ENCODE measurements around the gene ABI1. TPM values are rescaled to one million over a fixed set of nuclear protein-coding genes. Genes with fewer than 3 reads are reported as not detected.

Gene ABI1
- total and polyA plus RNA-seq, 2 of the 13 experiments (the other 11 are each of a cell fraction or from before 2014, with no cell fraction given) = 20.9 to 22.9 TPM

DNA sequence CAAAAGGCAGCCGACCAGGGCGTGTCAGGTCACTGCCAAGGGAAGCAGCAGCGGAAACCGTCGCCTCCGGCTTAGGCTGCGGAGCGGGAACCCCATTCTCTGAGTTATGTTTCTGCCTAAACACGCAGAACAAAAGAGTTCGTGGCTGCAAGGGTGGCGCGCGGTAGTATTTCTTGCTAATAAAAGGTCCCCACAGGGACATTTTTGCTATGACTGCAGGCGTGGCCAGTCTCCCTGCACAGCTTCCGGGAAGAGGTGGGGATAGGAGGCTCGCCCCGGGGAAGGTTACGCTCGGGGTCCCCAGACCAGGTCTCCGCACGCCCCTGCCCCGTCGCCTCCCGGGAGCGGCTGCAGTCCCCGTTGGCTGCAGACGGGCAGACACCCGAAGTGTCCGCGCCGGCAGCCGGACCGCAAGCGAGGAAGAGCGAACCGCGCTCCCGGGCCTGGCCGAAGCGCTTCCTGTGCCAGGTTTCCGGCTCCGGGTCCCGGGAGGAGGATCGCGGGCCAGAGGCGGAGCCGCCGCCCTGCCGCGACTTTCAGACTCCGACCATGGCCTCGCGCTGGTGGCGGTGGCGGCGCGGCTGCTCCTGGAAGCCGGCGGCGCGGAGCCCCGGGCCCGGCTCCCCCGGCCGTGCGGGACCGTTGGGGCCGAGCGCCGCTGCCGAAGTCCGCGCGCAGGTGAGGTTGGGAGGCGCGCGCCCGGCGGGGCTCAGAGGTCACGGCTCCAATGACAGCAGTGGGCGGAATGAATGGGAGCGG is 163.4 kb downstream of the ABI1 start, which contains the start of gene PDSS1 (continued):
- TF ChIP-seq, protein P1, sequence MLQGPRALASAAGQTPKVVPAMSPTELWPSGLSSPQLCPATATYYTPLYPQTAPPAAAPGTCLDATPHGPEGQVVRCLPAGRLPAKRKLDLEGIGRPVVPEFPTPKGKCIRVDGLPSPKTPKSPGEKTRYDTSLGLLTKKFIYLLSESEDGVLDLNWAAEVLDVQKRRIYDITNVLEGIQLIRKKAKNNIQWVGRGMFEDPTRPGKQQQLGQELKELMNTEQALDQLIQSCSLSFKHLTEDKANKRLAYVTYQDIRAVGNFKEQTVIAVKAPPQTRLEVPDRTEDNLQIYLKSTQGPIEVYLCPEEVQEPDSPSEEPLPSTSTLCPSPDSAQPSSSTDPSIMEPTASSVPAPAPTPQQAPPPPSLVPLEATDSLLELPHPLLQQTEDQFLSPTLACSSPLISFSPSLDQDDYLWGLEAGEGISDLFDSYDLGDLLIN (CRISPR knock-in tag; IDR thresholded peaks at IDR 0.05; ENCODE audit: borderline replicate concordance) = no peak
- TF ChIP-seq ZNF235 (CRISPR knock-in tag; IDR thresholded peaks at IDR 0.05; ENCODE audit: borderline replicate concordance) (no peak), YEATS2 (CRISPR knock-in tag; IDR thresholded peaks at IDR 0.05; ENCODE audit: borderline replicate concordance) (peak; percentile 84), KLF15 (CRISPR knock-in tag; IDR thresholded peaks at IDR 0.05; ENCODE audit: borderline replicate concordance) (no peak), ONECUT2 (CRISPR knock-in tag; IDR thresholded peaks at IDR 0.05) (no peak), BHLHE40 (IDR thresholded peaks at IDR 0.05; ENCODE audit: low read length) (peak; percentile 86), TEAD2 (CRISPR knock-in tag; IDR thresholded peaks at IDR 0.05) (no peak), ARHGAP35 (CRISPR knock-in tag; IDR thresholded peaks at IDR 0.05; ENCODE audit: borderline replicate concordance) (peak; percentile 53; the same call in 1 of the 2 replicates), NFE2 (CRISPR knock-in tag; IDR thresholded peaks at IDR 0.05) (no peak), MED1 (CRISPR knock-in tag; IDR thresholded peaks at IDR 0.05) (0 out of 2 replicates have a peak, but pooled peaks have one; percentile 30), TMF1 (CRISPR knock-in tag; IDR thresholded peaks at IDR 0.05; ENCODE audit: low read depth) (no peak), CBX1 (IDR thresholded peaks at IDR 0.05; ENCODE audit: low read depth) (no peak), ZNF607 (CRISPR knock-in tag; IDR thresholded peaks at IDR 0.05; ENCODE audit: borderline replicate concordance) (no peak), ZNF34 (CRISPR knock-in tag; IDR thresholded peaks at IDR 0.05; ENCODE audit: borderline replicate concordance) (no peak; the same call in 1 of the 2 replicates), ZNF768 (CRISPR knock-in tag; IDR thresholded peaks at IDR 0.05) (0 out of 2 replicates have a peak, but pooled peaks have one; percentile 60), ZNF451 (CRISPR knock-in tag; IDR thresholded peaks at IDR 0.05) (0 out of 2 replicates have a peak, but pooled peaks have one; percentile 5), ZNF660 (CRISPR knock-in tag; IDR thresholded peaks at IDR 0.05; ENCODE audit: borderline replicate concordance, low read depth) (no peak), RBM22 (optimal IDR thresholded peaks at IDR 0.05; ENCODE audit: low read length) (no peak), DMAP1 (CRISPR knock-in tag; IDR thresholded peaks at IDR 0.05) (peak; percentile 91), CHD4 (IDR thresholded peaks at IDR 0.05; ENCODE audit: borderline replicate concordance, low read length) (no peak), PHF20 (CRISPR knock-in tag; IDR thresholded peaks at IDR 0.05) (peak; percentile 95), ZBTB43 (CRISPR knock-in tag; conservative IDR thresholded peaks at IDR 0.05) (no peak)
- TF ChIP-seq, protein P2, sequence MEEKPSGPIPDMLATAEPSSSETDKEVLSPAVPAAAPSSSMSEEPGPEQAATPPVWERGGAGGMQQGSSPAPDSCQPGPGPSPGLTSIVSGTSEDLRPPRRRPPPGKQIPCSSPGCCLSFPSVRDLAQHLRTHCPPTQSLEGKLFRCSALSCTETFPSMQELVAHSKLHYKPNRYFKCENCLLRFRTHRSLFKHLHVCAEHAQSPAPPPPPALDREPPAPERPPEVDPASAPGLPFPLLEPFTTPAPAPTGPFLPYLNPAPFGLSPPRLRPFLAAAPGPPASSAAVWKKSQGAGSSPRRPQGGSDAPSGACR (CRISPR knock-in tag; IDR thresholded peaks at IDR 0.05) = no peak
- TF ChIP-seq, protein P3, sequence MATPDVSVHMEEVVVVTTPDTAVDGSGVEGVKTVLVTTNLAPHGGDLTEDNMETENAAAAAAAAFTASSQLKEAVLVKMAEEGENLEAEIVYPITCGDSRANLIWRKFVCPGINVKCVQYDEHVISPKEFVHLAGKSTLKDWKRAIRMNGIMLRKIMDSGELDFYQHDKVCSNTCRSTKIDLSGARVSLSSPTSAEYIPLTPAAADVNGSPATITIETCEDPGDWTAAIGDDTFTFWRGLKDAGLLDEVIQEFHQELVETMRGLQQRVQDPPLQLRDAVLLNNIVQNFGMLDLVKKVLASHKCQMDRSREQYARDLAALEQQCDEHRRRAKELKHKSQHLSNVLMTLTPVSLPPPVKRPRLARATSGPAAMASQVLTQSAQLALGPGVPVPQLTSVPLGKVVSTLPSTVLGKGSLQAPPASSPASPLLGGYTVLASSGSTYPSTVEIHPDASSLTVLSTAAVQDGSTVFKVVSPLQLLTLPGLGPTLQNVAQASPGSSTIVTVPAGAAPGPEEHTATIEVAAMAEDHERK (CRISPR knock-in tag; IDR thresholded peaks at IDR 0.05; ENCODE audit: low read depth) = no peak
- TF ChIP-seq, protein P4, sequence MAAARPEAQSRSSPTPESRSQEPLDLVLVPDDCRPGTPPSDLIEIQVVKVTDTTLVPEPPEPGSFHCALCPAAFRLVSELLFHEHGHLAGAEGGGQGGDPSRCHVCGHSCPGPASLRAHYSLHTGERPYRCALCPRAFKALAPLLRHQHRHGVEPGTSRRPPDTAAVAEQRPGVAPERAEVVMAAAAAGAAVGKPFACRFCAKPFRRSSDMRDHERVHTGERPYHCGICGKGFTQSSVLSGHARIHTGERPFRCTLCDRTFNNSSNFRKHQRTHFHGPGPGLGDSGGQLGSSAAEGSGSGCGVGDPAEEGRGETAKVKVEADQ (CRISPR knock-in tag; IDR thresholded peaks at IDR 0.05; ENCODE audit: borderline replicate concordance) = no peak
